ENCODE measurements around the gene FAM25G.
"Not testable (repeated sequence)": the region's sequence is repeated elsewhere in the genome, so short reads cannot be mapped to it uniquely, and the experiment has no call there.

The FAM25G gene

DNA sequence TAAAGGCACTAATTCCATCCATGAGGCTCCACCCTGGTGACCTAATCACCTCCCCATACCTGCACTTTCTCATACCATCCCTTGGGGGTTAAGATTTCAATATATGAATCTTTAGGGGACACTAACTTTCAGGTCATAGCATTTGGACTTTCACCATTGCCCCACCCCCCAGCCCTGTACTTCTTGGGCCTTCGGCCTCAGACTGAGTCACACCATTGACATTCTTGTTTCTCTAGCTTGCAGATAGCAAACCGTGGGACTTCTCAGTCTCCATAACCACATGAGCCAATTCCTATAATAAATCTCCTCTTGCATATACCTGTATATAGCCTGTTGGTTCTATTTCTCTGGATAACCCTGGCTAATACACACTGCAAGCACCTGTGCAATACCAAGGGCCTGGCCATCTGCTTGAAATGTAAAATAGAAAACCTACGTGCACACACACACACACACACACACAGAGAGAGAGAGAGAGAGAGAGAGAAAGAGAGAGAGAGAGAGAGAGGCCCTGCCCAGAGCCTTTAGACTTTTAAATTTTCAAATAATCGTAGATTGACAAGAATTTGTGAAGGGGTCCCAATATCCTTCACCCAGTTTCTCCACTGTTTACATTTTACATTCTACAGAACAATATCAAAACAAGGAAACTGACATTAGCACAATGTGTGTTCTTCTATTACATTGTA is 32.9 kb downstream of the FAM25G start:
- no peak overlapping the region for H3K4me3 ChIP-seq (ENCODE audit: low read depth, low read length)
- TF ChIP-seq, protein P1, sequence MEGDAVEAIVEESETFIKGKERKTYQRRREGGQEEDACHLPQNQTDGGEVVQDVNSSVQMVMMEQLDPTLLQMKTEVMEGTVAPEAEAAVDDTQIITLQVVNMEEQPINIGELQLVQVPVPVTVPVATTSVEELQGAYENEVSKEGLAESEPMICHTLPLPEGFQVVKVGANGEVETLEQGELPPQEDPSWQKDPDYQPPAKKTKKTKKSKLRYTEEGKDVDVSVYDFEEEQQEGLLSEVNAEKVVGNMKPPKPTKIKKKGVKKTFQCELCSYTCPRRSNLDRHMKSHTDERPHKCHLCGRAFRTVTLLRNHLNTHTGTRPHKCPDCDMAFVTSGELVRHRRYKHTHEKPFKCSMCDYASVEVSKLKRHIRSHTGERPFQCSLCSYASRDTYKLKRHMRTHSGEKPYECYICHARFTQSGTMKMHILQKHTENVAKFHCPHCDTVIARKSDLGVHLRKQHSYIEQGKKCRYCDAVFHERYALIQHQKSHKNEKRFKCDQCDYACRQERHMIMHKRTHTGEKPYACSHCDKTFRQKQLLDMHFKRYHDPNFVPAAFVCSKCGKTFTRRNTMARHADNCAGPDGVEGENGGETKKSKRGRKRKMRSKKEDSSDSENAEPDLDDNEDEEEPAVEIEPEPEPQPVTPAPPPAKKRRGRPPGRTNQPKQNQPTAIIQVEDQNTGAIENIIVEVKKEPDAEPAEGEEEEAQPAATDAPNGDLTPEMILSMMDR (IDR thresholded peaks at IDR 0.05; ENCODE audit: low read depth, low read length) = no peak
- no peaks in the 10 kb centered on the region for H3K27me3 ChIP-seq (ENCODE audit: insufficient read depth, low read depth, severe bottlenecking)
- no peaks in the 10 kb centered on the region for H3K9me3 ChIP-seq (ENCODE audit: severe bottlenecking)
- no peaks in the 10 kb centered on the region for H3K36me3 ChIP-seq
- H3K27ac ChIP-seq = no peak overlapping the region
- no peak for DNase-seq

DNA sequence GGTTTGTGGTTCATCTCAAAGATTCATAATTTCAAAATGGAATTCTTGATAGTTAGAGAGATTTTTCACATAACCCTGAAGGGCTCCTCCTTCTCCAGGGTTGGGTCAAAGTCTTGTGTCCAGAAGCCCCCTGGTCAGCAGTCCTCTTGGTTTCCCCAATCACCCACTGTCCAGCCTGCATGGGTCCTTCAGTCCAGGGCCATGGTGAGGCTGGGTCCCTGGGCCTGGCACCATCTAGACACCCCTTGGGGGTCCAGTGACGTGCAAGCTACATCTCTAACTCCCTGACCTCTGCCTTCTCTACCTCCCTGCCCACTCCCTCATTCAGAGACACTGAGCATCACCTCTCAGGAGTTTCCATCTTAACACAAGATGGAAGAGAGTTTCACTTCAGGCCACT is 33.7 kb downstream of the FAM25G start:
- H3K4me3 ChIP-seq (ENCODE audit: low read depth, low read length) = no peak overlapping the region
- H3K27me3 ChIP-seq (ENCODE audit: insufficient read depth, low read depth, severe bottlenecking) = no peaks in the 10 kb centered on the region
- DNase-seq = no peak
- TF ChIP-seq, protein P1 (IDR thresholded peaks at IDR 0.05; ENCODE audit: low read depth, low read length) = no peak
- no peaks in the 10 kb centered on the region for H3K9me3 ChIP-seq (ENCODE audit: severe bottlenecking)
- H3K36me3 ChIP-seq = no peaks in the 10 kb centered on the region
- no peak overlapping the region for H3K27ac ChIP-seq

GRCh38 chr10:47457528-47457820 is 34.0 kb downstream of the FAM25G start:
- TF ChIP-seq, protein P1 (IDR thresholded peaks at IDR 0.05; ENCODE audit: low read depth, low read length) = no peak
- no peaks in the 10 kb centered on the region for H3K36me3 ChIP-seq
- H3K27me3 ChIP-seq (ENCODE audit: insufficient read depth, low read depth, severe bottlenecking) = no peaks in the 10 kb centered on the region
- DNase-seq = no peak
- H3K27ac ChIP-seq = no peak overlapping the region
- H3K9me3 ChIP-seq (ENCODE audit: severe bottlenecking) = no peaks in the 10 kb centered on the region
- no peak overlapping the region for H3K4me3 ChIP-seq (ENCODE audit: low read depth, low read length)

GRCh38 chr10:47456794-47457527 is 34.5 kb downstream of the FAM25G start:
- no peaks in the 10 kb centered on the region for H3K27me3 ChIP-seq (ENCODE audit: insufficient read depth, low read depth, severe bottlenecking)
- DNase-seq = no peak
- H3K27ac ChIP-seq = no peak overlapping the region
- H3K9me3 ChIP-seq (ENCODE audit: severe bottlenecking) = no peaks in the 10 kb centered on the region
- H3K4me3 ChIP-seq (ENCODE audit: low read depth, low read length) = no peak overlapping the region
- TF ChIP-seq, protein P1 (IDR thresholded peaks at IDR 0.05; ENCODE audit: low read depth, low read length) = no peak
- no peaks in the 10 kb centered on the region for H3K36me3 ChIP-seq

DNA sequence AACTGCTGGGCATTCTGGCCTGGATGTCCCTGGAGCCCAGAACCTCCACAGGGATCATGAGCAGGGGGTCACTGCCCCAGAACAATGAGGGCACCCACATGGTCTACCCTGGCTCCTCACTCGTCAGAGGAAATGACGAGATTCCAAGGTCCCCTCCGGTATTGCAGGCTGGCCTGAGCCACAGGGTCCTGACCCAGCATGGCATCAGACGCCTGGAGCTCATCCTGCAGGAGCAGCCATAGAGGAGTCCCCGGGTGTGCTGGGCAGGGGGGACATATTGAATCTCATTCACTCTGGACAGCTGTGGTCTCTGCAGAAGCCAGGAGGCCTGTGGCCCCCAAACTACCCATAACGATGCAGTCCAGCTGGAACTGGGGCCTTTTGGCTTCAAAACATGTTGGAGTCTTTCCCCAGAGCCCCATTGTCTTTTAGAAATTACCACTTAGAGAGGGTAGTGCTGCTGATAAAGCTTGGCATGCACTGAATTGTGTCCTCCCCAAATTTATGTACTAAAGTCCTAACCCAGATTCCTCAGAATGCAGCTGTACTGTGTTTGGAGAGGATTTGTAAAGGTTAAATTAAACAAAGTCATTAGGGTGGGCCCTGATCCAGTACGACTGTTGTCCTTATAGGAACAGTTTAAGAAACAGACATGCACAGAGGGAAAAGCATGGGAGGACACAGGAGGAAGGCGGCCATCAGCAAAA is 35.3 kb downstream of the FAM25G start:
- Histone ChIP-seq H3K9me3 (ENCODE audit: severe bottlenecking) (no peaks in the 10 kb centered on the region), H3K27me3 (ENCODE audit: insufficient read depth, low read depth, severe bottlenecking) (no peaks in the 10 kb centered on the region), H3K4me3 (ENCODE audit: low read depth, low read length) (no peak overlapping the region), H3K36me3 (no peaks in the 10 kb centered on the region), H3K27ac (no peak overlapping the region)
- no peak for DNase-seq
- TF ChIP-seq, protein P1 (IDR thresholded peaks at IDR 0.05; ENCODE audit: low read depth, low read length) = no peak

DNA sequence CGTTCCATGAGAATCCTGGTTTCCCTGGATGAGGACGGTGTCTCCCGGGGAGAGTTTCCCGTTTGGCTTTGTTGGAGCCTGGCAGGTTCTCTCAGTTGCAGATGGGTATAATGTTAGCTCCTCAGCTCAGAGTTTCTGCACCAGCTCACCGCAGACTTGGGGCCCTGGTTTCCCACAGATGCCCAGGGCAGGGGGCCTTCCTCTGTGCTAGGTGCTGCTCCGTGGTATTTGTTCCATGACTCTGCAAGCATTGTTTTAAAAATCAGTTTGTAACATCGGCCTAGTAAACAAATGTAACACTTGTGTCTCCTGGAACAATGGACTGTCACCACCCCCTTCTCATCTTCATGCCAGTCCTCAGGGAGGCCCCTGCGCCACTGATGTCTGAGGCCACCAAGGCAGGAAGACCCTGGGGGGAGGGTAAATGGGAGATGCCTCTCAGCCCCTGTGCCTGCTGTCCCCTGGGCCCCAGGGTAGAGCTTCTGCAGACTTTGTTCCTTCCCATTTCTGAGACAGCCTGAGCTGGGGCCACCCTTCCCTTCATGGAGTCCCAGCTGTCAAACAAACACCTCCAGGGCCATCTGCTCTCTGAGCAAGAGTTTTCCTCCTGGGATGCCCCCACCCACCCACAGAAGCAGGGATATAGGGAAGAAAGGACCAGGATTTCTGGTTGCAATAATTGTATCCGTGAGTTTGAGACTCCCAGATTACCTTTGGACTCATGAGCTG is 36.0 kb downstream of the FAM25G start:
- not testable (repeated sequence) for H3K27me3 ChIP-seq (ENCODE audit: insufficient read depth, low read depth, severe bottlenecking); H3K4me3 ChIP-seq (ENCODE audit: low read depth, low read length); H3K36me3 ChIP-seq; H3K9me3 ChIP-seq (ENCODE audit: severe bottlenecking)
- H3K27ac ChIP-seq = peak overlapping the region; percentile 14; the same call in 1 of the 2 replicates
- peak; percentile 52 for DNase-seq

Data from WERI-Rb-1 (cell line).